ENCODE results near the gene FOXN1. TPM values are rescaled to one million over a fixed set of nuclear protein-coding genes. Genes with fewer than 3 reads are reported as not detected.

FOXN1 gene
- total RNA-seq, 1 experiment from 2014 or later, result not detected

DNA sequence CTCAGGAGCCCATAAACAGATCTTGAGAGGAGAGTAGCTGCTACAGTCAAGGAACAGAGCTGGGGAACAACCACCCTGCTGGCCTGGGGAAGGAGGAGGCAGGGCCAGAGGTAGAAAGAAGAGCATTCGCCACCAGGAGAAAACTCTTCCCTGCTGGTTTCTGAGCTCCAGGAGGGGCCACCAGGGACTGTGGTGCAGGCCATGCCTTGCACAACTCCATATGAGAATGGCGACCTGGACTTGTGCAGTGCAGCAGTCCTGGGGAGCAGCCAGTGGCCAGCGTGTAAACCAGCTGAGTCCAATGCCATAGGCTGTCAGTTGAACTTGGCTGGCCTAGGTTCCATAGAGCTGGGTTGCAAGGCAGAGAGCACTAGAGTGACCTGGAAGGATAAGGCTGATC, 21.1 kb upstream of the FOXN1 start:
- Histone ChIP-seq H3K27me3 (ENCODE audit: low read length) (no peaks in the 10 kb centered on the region), H3K27ac (ENCODE audit: low read length) (no peak overlapping the region), H3K9ac (ENCODE audit: low read length) (no peak overlapping the region), H3K4me2 (ENCODE audit: low read length) (no peak overlapping the region), H3F3A (ENCODE audit: low read length, unreplicated experiment) (no peaks in the 10 kb centered on the region), H3K36me3 (ENCODE audit: low read depth, low read length) (no peaks in the 10 kb centered on the region), H3K79me2 (ENCODE audit: low read length) (no peaks in the 10 kb centered on the region), H3K9me3 (ENCODE audit: low read length) (no peaks in the 10 kb centered on the region), H2AFZ (ENCODE audit: low read length) (no peak overlapping the region), H3K4me1 (ENCODE audit: insufficient read depth, low read length) (no peaks in the 10 kb centered on the region), H3K4me3 (ENCODE audit: low read length) (no peak overlapping the region), H3K9me2 (replicated peaks; ENCODE audit: low read length) (no peaks in the 10 kb centered on the region), H4K20me1 (ENCODE audit: low read length) (no peaks in the 10 kb centered on the region)
- no TSS peak for BruUV-seq (replicated peaks)
- intact Hi-C loops (cut with micrococcal nuclease), result no loop called here
- ATAC-seq (no peak), DNase-seq (no peak)
- ChIA-PET CTCF (no interaction called here), POLR2A (ENCODE audit: unreplicated experiment) (no interaction called here)
- TF ChIP-seq EZH2 (IDR thresholded peaks at IDR 0.05; ENCODE audit: low read length, unreplicated experiment) (no peak), EZH2phosphoT487 (IDR thresholded peaks at IDR 0.05; ENCODE audit: borderline replicate concordance, low read length) (no peak)
- TF ChIP-seq, protein P1, sequence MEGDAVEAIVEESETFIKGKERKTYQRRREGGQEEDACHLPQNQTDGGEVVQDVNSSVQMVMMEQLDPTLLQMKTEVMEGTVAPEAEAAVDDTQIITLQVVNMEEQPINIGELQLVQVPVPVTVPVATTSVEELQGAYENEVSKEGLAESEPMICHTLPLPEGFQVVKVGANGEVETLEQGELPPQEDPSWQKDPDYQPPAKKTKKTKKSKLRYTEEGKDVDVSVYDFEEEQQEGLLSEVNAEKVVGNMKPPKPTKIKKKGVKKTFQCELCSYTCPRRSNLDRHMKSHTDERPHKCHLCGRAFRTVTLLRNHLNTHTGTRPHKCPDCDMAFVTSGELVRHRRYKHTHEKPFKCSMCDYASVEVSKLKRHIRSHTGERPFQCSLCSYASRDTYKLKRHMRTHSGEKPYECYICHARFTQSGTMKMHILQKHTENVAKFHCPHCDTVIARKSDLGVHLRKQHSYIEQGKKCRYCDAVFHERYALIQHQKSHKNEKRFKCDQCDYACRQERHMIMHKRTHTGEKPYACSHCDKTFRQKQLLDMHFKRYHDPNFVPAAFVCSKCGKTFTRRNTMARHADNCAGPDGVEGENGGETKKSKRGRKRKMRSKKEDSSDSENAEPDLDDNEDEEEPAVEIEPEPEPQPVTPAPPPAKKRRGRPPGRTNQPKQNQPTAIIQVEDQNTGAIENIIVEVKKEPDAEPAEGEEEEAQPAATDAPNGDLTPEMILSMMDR (conservative IDR thresholded peaks at IDR 0.05; ENCODE audit: low read depth, low read length), result no peak

DNA sequence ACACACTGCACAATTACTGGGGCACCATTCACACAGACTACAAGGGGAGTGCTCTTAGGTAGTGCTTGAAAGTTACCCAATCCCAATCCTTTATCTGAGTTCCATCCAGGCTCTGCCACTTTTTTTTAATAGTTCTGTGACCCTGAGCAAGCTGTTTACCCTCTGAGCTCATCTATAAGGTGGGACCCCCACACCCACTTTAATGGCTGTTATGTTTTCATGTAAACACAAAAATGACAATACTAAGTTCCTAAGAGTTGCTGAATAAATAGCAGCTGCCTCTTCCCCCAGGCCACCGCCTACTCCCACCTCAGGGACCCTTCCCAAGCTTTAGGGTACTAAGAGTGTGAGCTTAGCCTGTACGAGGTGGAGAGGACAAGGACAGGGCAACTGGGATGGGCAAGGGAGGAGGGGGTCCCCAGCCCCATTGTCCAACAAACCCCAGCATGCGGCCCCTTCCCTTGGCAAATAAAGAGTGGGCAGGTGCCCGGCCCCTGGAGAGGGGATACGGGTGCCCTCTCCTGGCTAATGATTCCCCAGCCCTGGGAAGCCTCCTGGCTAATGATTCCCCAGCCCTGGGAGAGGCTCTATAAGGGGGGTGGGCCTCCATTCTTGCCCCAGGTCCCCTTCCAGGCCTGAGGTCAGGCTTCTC, 18.1 kb upstream of the FOXN1 start:
- Histone ChIP-seq H3K4me3 (ENCODE audit: low read length) (no peak overlapping the region), H2AFZ (ENCODE audit: low read length) (no peak overlapping the region), H4K20me1 (ENCODE audit: low read length) (no peaks in the 10 kb centered on the region), H3K36me3 (ENCODE audit: low read depth, low read length) (no peaks in the 10 kb centered on the region), H3K27ac (ENCODE audit: low read length) (no peak overlapping the region), H3K9ac (ENCODE audit: low read length) (no peak overlapping the region), H3F3A (ENCODE audit: low read length, unreplicated experiment) (no peaks in the 10 kb centered on the region), H3K4me2 (ENCODE audit: low read length) (no peak overlapping the region), H3K9me3 (ENCODE audit: low read length) (no peaks in the 10 kb centered on the region), H3K9me2 (replicated peaks; ENCODE audit: low read length) (no peaks in the 10 kb centered on the region), H3K27me3 (ENCODE audit: low read length) (no peaks in the 10 kb centered on the region), H3K4me1 (ENCODE audit: insufficient read depth, low read length) (no peaks in the 10 kb centered on the region), H3K79me2 (ENCODE audit: low read length) (no peaks in the 10 kb centered on the region)
- POLR2A ChIA-PET (ENCODE audit: unreplicated experiment), result no interaction called here
- ATAC-seq, result no peak
- intact Hi-C loops (cut with micrococcal nuclease), result no loop called here
- CTCF ChIA-PET, result no interaction called here
- no peak for TF ChIP-seq EZH2 (IDR thresholded peaks at IDR 0.05; ENCODE audit: low read length, unreplicated experiment)
- no peak for TF ChIP-seq EZH2phosphoT487 (IDR thresholded peaks at IDR 0.05; ENCODE audit: borderline replicate concordance, low read length)
- TF ChIP-seq, protein P1 (conservative IDR thresholded peaks at IDR 0.05; ENCODE audit: low read depth, low read length), result no peak
- DNase-seq, result no peak
- no TSS peak for BruUV-seq (replicated peaks)

DNA sequence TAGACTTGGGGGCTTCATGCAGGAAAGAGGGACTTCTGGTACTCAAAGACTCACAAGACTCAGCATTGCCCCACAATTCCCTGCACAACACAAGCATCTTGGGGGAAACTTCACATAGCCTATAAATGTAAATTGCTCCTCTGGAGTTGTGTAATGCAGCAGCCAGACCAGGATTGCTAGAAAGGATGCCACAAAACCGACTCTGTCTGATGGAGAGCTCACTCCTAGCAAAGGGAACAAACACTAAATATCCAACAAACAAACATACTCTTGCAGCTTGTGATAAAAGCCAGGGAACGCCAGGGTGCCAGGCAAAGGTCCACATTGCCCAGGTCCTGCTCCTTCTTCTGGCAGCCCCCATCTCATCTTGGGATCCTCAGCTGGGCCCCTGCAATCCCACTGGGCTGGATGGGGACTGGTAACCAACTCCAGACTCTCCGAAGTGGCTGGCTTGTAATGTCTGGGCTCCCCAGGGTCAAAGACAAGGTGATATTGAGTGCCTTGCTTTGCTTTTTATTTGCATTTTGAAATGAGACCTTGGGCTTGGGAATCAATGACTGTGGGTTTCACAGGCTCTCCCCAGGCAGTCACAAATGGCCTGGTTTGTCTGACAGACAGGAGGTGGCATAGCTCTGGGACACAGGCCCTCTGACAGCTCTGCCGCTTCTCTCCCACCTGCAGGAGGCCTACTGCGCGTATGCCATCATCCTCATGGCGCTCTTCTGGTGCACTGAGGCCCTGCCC, 17.4 kb upstream of the FOXN1 start:
- no peak overlapping the region for H3K4me2 ChIP-seq (ENCODE audit: low read length)
- no peaks in the 10 kb centered on the region for H3K27me3 ChIP-seq (ENCODE audit: low read length)
- ChIA-PET CTCF (no interaction called here), POLR2A (ENCODE audit: unreplicated experiment) (no interaction called here)
- intact Hi-C loops (cut with micrococcal nuclease), result no loop called here
- DNase-seq, result no peak
- H3K4me3 ChIP-seq (ENCODE audit: low read length), result no peak overlapping the region
- no peak for ATAC-seq
- no peaks in the 10 kb centered on the region for H3K4me1 ChIP-seq (ENCODE audit: insufficient read depth, low read length)
- no peaks in the 10 kb centered on the region for H3K9me2 ChIP-seq (replicated peaks; ENCODE audit: low read length)
- no peaks in the 10 kb centered on the region for H4K20me1 ChIP-seq (ENCODE audit: low read length)
- no peaks in the 10 kb centered on the region for H3F3A ChIP-seq (ENCODE audit: low read length, unreplicated experiment)
- TF ChIP-seq EZH2 (IDR thresholded peaks at IDR 0.05; ENCODE audit: low read length, unreplicated experiment) (no peak), EZH2phosphoT487 (IDR thresholded peaks at IDR 0.05; ENCODE audit: borderline replicate concordance, low read length) (no peak)
- TF ChIP-seq, protein P1 (conservative IDR thresholded peaks at IDR 0.05; ENCODE audit: low read depth, low read length), result no peak
- BruUV-seq (replicated peaks), result no TSS peak
- no peak overlapping the region for H3K27ac ChIP-seq (ENCODE audit: low read length)
- H3K36me3 ChIP-seq (ENCODE audit: low read depth, low read length), result no peaks in the 10 kb centered on the region
- no peaks in the 10 kb centered on the region for H3K79me2 ChIP-seq (ENCODE audit: low read length)
- H2AFZ ChIP-seq (ENCODE audit: low read length), result no peak overlapping the region
- H3K9ac ChIP-seq (ENCODE audit: low read length), result no peak overlapping the region
- H3K9me3 ChIP-seq (ENCODE audit: low read length), result no peaks in the 10 kb centered on the region

Measured in PC-3 (cell line).